ENCODE results near the gene CDH4.

DNA sequence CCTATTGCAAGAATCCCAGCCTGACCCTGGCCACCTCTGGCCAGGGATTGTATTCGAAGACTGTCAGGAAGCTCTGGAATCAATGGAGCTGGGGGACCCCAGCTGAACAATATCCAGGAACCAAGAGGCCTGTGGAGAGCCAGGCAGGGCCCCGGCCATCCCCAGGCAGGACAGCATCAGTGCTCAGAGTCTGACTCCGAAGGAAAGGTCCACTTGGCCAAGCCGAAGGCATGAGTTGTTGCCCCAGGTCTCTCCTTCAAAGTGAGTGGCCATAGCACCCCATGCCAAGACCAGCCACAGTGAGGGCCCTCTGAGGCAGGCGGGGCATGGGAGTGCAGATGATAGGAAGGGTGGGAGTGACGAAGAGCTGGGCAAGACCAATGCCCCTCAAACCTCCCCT lies 193.1 kb downstream of the CDH4 start:
- TF ChIP-seq, protein P1, sequence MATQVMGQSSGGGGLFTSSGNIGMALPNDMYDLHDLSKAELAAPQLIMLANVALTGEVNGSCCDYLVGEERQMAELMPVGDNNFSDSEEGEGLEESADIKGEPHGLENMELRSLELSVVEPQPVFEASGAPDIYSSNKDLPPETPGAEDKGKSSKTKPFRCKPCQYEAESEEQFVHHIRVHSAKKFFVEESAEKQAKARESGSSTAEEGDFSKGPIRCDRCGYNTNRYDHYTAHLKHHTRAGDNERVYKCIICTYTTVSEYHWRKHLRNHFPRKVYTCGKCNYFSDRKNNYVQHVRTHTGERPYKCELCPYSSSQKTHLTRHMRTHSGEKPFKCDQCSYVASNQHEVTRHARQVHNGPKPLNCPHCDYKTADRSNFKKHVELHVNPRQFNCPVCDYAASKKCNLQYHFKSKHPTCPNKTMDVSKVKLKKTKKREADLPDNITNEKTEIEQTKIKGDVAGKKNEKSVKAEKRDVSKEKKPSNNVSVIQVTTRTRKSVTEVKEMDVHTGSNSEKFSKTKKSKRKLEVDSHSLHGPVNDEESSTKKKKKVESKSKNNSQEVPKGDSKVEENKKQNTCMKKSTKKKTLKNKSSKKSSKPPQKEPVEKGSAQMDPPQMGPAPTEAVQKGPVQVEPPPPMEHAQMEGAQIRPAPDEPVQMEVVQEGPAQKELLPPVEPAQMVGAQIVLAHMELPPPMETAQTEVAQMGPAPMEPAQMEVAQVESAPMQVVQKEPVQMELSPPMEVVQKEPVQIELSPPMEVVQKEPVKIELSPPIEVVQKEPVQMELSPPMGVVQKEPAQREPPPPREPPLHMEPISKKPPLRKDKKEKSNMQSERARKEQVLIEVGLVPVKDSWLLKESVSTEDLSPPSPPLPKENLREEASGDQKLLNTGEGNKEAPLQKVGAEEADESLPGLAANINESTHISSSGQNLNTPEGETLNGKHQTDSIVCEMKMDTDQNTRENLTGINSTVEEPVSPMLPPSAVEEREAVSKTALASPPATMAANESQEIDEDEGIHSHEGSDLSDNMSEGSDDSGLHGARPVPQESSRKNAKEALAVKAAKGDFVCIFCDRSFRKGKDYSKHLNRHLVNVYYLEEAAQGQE (IDR thresholded peaks at IDR 0.05; ENCODE audit: insufficient read depth in 1 of 2, low read depth in 2 of 2, low read length in 2 of 2) = no peak
- no peak for TF ChIP-seq POLR2AphosphoS5 (IDR thresholded peaks at IDR 0.05; ENCODE audit: low read depth, low read length)
- no peak for TF ChIP-seq TAF1 (IDR thresholded peaks at IDR 0.05; ENCODE audit: borderline replicate concordance, insufficient read depth, low read length)
- no peak for TF ChIP-seq SIN3A (IDR thresholded peaks at IDR 0.05; ENCODE audit: borderline replicate concordance, insufficient read depth, low read length)
- TF ChIP-seq FOXP2 (optimal IDR thresholded peaks at IDR 0.05; ENCODE audit: borderline replicate concordance, extremely low read depth, extremely low read length, insufficient read depth) = no peak

Data from PFSK-1 (cell line).